ENCODE measurements around the gene LINC01488.

Gene LINC01488

DNA sequence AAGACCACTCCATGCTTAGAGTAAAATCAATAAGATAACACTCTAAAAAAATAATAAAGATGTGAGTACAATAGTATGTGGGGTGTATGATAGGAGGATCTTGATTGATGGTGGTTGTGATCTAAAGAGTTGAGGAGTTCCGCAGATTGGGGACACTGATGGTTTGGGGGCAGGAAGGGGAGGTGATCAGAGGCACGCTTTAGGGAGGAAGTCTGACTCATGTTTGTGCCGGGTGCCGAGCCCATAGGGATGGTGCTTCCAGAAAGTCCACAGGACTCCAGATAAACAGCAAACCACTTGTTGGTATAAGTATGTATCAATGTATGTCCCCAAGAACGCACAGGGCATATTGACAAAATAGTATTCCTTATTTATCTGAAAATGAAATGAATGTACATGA, 27.5 kb downstream of the LINC01488 start:
- no peak for DNase-seq

DNA sequence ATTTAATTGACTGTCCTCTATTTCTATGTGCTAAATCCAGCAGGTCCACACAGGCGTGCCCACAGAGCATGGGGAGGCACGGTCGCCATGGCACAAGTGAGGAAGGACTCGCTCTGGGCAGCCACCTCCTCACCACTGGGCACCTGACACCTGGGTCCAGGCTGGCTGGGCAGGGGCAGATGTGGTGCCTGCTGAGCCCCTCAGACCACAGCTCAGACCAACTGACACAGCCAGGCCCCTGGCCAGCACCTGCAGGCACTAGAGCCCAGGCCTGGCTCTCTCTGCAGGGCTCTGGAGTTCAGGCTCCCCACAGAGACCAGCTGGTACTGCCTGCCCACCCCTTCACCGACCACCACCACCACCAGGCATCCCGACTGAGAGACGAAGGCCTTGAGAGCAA, 27.9 kb downstream of the LINC01488 start:
- DNase-seq: no peak

DNA sequence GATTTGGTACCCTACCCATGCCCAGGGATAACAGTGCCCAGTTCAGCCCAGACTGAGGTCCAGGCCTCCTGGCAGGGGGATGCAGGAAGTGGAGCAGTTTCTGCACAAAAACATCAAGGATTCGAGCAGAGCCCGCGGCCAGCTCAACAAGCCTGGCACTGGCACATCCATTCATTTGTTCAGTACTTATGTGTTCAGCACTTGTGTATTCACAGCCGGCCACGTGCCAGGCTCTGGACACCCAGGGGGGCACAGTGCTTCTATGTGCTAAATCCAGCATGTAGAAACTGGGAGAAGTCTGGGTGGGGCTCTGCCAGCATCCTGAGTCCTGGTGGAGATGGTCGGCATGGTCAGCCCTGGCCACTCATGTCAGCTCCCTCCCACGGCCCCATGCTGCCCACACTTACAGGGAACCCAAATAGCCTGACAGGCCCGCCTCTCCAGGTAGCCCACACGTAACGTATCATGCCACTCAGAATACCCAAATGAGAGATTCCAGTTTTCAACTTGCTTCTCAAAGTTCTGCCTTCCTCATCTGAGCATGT, 28.5 kb downstream of the LINC01488 start:
- DNase-seq: no peak

DNA sequence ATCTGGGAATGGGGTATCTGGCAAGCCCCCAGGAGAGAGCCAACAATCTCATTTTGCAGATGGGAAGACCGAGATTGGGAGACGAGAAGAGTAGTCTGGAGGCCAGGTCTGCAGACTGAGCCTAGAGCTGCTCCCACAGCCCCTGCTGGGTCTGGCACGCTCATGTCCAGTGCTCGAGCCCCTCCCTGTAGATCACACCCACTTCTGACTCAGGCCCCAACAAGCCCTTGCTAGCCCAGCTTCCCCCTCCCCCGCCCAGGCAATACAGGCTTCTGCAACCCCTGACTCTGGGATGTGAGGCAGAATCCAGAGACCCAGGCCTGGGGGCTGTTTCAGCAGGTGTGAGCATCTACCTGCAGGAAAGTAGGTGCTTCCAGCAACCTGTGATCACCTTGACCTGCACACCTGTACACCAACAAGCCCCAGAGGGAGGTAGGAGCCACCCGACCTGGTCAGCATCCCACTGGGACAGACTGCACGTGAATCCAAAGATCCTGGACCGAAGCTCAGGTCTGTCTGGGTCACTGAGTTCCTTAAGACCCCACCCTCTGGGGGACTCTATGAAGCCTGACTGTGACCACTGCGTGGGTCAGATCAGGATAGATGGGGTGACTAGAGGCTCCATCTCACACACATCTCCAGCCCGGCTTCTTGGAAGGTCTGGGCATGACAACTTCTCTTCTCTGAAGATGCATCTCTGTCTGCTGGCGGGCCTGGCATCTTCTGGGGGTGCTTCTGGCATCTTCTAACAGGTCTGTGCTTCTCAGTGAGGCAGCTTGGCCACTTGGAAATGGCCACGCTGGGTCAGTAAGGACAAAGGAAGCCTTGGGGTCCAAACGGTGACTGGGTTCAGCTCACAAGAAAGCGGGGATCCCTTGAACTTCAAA, 29.3 kb downstream of the LINC01488 start:
- DNase-seq: no peak

DNA sequence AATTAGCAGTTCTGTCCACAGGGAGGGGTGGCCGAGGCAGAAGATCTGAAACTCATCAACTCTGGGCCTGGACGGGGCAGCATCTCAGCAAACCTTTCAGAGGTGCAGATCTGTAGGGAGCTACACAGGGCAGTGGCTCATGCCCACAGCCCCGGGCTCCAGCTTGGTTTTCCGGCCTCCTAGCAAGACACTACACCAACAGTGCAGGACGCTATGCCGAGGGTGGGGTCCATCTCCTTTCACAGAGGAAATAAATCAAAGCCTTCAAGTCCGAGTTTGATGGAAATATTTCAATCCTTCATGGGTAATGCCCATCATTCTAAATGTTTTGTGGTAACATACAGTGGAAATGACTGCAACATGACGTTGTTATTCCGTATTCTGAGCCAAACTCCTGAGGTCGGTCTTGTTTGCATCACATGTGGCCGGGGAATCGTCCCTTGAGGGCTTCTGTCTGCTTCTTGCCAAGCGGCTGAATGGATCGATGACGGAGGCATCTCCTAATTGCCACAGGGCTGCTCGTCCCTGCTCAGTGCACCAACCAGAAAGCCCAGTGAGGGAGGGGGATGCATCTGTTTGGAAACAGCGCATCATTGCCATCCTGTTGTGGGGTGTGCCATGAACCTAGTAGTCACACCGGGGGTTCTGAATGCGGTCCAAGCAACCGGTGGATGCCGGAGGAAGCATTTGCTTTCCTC, 30.0 kb downstream of the LINC01488 start:
- no peak for DNase-seq

DNA sequence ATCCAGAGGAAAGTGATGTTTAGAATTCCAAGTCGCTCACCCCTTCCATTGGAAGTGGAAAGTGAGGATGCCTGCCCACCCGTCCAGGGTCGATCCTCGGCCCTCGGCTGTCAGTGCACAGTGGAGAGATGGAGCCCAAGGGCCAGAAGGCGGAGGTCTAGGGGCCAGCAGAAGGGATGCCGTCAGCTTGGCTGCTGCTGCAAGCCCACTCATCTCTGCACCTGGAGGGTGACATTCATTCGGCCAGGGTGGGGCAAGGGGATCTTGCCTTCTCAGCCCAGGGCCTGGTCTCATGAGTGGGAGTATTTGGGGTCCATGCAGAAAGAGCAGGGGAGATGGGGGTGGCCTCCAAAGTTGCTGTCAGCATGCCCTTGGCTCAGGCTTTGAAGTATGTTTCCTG, 30.7 kb downstream of the LINC01488 start:
- DNase-seq: no peak

DNA sequence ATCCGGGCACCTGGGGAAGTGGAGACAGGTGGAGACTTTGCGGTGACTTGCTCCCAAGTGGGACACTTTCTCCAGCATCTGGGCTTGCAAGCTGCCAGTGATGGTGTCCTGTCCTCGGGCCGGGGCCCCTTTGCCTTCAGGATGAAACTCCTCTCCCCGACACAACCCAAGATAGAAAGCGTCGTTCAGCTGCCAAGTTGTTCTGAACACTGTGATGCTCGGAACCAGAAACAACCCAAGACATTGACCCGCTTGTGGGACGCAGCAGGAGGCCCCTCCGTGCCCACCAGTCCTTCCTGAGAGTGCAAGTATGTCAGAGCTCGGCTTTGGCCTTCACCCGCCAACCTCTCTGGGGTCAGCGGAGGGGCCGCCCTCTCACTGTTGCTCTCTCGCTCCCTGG, 31.3 kb downstream of the LINC01488 start:
- no peak for DNase-seq

DNA sequence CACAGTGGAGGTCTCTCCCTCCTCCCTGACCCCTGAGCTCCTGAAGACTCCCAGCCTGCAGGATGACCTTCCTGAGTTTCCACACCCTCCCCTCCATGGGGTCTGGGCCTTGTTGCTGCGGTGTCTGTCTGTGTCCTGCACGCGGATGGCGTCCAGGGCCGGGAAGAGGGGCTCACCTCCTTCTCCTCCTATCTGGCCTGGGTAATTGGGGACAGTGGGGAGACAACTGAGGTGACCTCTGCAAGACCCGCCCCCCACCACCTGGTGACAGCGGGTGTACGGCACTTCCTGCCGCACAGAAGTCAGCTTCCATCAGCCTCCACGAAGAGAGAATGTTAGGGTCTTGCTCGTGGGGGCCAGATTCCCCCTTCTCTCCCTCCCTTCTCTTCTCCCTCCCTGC, 31.7 kb downstream of the LINC01488 start:
- DNase-seq: no peak

DNA sequence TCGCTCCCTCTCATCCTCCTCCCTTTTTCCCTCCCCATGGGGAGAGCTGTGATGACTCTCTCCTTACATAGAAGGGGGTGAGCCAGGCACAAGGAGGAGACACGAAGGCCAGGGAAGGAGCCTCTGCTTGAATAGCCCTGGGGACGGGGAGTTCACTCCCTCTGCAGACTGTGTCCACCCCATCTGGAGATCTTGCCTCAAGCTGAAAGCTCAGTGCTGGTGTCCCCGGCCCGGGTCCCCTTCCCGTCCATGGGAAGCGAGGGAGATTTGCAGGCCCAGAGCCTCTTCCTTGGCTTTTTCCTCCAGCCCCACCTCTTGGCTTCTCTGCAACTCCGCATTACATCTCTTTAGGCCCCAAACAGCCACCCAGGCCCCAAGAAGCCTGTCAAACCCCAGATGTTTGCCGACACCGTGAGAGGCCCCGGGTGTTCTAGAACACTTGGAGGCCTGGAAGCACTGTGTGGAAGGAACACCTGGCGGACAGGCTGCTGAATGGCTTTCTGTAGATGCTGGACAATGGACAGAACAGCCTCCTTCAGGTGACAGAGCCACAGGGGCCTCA, 32.3 kb downstream of the LINC01488 start:
- DNase-seq: no peak

DNA sequence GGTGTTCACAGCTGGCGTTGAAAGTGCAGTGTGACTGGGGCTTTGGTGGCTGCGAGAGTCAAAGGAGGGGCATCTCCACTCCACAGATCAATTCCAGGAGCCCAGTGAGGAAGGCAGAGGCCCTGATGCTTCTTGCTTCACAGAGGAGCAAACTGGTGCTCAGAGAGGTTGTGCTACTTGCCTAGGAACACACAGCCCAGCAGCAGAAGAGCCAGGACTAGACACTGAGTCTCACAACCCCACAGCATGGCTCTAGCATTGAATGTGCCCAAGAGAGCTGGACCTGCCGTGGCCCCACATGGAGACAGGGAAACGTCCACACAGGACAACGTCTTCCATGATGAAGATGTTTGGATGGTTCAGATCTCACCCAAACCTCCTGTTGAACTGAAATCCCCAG, 33.3 kb downstream of the LINC01488 start:
- DNase-seq: no peak

DNA sequence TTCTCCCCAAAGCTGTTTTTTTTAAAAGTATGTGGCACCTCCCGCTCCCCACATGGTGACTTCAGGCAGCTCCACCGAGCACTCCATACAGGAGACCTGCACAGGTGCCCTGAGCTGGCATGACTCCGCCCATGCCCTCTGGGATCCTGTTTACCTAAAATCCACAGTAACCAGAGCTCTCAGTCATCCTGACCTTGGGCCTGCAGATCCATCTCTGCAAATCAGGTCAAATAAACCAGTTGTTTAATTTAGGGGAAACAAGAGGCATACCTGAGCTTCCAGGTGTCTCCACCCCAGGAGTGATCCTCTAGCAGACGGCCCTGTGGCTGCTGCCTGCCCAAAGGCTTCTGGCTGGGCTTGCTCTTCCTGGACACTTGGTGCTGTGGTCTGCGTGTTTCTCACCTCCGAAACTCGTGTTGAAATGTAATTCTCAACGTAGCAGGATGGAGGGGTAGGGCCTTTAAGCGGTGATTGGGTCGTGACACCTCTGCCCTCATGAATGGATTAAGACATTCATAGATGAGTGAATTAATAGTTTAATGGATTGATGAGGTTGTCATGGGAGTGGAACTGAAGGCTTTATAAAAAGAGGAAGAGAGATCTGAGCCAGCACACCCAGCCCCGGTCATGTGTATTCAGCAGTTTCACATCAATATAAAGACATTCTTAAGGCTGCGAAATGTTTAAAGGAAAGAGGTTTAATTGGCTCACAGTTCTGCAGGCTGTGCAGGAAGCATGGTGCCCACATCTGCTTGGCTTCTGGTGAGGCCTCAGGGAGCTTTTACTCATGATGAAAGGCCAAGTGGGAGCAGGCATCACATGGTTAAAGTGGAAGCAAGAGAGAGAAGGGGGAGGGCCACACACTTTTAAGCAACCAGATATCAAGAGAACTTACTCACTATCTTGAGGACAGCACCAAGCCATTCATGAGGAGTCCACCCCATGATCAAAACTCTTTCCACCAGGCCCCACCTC, 34.1 kb downstream of the LINC01488 start:
- DNase-seq: no peak

DNA sequence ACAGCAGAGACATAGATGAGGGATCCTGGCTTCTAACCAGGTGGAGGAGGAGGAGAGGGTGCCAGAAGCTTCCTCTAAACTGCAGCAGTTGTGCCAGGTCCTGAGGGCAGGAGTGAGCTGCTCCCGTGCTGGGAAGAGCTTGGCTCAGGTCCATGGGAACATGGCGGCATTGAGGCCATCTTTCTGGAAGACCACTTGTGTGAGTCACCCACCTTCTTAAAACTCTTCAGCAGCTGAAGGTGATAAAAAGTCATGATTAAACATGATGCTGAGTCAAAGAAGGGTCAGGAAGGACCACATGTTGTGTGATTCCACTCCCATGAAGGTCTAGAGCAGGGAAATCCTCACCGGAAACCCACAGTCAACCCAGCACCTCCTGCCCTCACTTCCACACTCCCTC, 35.1 kb downstream of the LINC01488 start:
- DNase-seq: no peak

DNA sequence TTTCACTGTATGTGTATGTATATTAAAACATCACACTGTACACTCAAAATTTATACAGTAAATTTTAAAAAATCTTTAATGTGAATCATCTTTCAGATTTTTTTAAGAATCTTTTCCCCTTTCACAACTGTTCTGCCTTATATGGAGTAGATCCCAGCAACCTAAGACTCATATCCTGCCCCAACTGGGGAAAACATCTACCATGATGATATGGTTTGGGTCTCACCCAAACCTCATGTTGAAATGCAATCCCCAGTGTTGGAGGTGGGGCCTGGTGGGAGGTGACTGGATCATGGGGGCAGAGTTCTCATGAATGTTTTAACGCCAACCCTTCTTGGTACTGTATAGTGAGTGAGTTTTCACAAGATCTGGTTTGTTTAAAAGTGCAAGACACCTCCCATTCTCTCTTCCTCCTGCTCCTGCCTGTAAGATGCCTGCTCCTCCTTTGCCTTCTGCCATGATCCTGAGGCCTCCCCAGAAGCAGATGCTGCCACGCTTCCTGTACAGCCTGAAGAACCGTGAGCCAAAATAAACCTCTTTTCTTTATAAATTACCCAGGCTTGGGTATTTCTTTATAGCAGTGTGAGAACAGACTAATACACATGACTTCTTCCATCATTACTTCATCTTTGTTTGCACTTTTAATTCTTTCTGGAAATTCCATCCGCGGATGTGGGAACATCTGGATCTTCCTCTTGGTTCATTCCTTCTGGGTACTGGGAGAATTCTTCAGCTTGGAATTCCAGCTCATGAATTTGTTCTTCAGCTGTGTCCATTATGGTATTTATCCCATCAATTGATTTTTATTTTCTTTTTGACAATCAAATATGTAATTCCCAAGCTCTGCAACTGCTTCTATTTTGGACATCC, 36.9 kb downstream of the LINC01488 start:
- no peak for DNase-seq

DNA sequence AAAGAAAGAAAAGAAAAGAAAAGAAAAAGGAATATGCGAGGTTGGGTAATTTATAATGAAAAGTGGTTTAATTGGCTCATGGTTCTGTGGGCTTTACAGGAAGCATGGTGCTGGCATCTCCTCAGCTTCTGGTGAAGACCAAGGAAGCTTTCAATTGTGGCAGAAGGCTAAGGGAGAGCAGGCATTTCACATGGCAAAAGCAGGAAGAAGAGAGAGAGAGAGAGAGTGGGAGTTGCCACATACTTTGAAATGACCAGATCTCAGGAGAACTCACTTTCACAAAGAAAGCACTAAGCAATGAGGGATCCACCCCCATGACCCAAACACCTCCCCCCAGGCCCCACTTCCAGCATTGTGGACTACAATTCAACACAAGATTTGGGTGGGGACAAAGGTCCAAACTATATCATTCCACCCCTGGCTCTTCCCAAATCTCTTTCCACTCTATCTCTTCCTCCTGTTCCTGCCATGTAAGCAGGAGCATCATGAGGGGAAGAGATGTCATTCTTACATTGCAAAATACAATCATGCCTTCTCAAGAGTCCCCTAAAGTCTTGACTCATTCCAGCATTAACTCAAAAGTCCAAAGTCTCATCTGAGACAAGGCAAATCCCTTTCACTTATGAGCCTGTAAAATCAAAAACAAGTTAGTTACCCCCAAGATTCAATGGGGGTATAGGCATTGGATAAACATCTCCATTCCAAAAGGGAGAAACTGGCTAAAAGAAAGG, 38.9 kb downstream of the LINC01488 start:
- DNase-seq: no peak

DNA sequence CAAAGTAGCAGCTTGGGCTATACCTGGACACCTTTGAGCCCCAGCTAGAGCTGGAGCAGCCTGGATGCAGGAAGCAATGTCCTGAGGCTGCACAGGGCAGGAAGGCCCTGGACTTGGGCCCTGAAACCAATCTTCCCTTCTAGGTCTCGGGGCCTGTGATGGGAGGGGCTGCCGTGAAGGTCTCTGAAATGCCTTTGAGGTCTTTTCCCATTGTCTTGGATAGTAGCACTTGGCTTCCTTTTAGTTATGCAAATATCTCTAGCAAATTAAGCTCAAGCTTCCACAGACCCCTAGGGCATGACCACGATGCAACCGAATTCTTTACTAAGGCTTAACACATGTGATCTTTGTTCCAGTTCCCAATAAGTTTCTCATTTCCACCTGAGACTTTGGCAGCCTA, 40.0 kb downstream of the LINC01488 start:
- DNase-seq: no peak

DNA sequence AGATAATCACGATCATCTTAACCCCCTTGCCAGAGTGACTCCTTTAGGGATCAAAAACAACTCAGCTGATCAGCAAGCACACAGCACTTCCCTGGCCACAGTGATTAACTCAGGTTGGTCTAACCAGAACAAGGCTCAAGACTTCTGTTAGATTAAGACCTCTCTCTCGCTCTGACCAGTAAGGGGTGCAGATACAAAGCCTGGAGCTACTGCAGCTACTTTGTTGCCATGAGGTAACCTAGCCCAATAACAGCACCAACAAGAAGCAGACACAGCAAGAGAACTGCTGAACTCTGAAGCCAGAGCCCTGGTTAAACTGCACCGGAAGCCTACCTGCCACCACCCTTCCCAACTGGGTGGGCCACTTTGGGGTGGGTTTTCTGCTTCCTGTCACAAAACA, 42.0 kb downstream of the LINC01488 start:
- no peak for DNase-seq

DNA sequence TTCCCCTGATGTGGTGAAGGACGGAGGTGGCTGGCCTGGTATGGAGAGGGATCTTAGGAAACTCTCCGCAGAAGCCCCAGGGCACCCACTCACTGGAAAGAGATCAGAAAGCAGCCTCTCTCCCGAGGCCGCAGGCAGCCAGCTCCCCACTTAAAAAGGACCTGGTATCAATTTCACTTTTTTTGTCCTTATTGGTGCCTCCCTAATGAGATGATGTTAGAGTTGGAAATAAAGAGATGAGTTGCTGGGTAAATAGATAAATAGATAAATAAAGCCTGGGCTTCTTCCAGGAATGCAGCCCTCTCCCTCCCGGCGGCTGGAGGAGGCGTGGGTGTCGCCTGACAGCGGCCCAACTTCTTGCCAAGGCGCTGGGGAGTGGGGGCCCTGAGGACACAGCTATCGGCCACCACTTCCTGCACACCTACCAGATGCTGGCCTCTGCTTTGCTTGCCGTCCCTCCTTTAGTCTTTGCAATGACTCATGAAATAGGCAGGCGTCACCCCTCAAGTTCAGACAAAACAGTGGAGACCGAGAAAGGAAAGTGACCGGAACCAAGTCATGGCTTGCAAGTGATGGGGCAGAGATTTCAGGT, 42.9 kb downstream of the LINC01488 start:
- DNase-seq: no peak

DNA sequence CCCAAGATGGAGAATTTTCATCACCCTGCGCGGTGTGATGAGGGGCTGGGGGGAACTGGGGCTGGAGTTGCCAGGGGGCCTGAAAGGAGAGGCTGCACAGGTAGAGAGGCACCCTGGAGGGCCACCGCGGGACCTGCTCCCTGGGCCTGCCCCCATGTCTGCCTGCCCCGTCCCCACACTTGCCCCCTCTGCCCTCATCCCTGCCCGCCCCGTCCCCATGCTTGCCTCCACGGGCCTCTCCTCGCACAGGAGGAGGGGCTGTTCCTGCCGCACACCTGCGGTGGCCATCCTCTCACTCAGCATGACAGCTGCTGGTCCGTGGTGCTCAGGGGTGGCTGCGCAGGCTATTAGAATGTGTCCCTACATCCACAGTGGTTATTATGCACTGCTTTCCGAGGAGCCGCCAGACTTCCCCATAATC, 43.5 kb downstream of the LINC01488 start:
- DNase-seq: no peak
